GM12874 (cell line): ENCODE results near the gene FGF23.

ENCODE experiments used
- TF ChIP-seq, protein P1 (sequence below): IDR thresholded peaks from 2 replicates; pipeline ENCODE4 v1.5.1; 2011; ENCODE audit warnings: low read depth, mild to moderate bottlenecking, control low read depth, low read length, moderate library complexity; ENCODE audit not compliant: insufficient read depth

The FGF23 gene

DNA sequence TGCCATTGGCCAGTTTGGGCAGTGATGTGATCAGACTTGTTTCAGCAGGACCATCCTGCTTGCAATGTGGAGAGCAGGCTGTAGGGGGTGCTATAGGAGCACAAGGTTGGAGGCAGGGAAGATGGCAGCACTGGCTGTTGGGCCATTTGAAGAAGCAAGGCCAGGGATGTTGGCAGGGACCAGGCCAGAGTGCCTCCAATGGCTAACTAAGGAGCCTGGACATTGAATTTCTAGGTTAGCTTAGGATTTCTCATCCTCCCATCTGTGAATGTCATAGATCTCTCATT, 23.5 kb downstream of the FGF23 start:
- TF ChIP-seq, protein P1, sequence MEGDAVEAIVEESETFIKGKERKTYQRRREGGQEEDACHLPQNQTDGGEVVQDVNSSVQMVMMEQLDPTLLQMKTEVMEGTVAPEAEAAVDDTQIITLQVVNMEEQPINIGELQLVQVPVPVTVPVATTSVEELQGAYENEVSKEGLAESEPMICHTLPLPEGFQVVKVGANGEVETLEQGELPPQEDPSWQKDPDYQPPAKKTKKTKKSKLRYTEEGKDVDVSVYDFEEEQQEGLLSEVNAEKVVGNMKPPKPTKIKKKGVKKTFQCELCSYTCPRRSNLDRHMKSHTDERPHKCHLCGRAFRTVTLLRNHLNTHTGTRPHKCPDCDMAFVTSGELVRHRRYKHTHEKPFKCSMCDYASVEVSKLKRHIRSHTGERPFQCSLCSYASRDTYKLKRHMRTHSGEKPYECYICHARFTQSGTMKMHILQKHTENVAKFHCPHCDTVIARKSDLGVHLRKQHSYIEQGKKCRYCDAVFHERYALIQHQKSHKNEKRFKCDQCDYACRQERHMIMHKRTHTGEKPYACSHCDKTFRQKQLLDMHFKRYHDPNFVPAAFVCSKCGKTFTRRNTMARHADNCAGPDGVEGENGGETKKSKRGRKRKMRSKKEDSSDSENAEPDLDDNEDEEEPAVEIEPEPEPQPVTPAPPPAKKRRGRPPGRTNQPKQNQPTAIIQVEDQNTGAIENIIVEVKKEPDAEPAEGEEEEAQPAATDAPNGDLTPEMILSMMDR: peak; percentile 70

DNA sequence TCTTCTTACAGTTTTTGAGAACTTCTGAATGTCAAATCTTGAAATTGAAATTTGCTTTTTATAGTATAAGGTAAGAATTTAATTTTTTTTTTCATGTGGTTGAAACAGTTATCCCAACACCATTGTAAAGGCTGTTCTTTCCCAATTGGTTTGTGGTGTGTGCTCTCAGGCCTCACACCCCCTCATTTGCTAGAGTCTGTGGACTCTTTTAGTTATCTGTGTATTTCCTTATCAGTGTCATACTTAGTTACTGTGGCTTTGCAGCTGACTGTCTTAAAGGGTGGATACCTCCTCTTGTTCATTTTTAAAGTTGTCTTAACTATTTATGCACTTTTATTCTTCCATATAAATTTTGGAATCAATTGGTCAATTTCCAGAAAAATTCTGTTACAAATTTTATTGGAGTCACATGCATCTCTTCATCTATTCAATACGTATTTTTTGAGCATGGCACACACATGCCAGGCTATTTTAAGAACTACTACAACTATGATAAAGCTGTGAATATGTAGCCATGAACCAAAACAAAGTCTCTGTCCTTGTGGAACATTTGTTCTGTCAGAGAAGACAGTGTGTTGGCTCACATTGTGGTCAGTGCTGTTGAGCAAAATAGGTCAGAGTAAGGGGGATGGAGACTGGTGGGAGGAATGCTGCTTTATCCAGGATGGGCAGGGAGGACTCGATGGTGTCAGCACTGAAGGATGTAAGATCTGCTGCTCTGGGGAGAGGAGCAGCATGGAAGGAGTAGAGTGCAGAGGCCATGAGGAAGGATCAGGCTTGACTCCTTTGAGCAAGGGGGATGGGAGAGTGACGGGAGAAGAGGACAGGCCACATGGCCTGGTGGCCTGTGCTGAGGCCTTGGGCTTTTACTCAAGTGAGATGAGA, 24.1 kb downstream of the FGF23 start:
- TF ChIP-seq, protein P1: no peak

DNA sequence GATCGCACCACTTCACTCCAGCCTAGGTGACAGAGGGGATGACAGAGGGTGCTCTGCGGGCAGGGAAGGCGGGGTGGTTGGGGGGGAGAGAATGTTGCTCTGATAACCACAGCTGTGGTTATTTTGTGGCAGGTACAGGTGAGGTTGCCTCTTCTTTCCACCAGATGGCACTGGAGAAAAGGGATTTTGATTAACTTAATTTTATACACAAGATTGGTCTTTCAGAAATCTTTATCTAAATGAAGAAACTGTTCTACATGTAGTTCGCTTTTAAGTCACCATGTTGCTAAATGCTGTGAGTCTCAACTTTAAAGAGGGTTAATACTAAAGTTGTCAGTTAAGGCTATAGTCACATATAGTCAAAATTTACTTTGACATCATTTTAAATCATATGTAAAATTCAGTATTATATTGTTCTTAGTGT, 25.7 kb downstream of the FGF23 start:
- TF ChIP-seq, protein P1: peak; percentile 37; the same call in 1 of the 2 replicates

DNA sequence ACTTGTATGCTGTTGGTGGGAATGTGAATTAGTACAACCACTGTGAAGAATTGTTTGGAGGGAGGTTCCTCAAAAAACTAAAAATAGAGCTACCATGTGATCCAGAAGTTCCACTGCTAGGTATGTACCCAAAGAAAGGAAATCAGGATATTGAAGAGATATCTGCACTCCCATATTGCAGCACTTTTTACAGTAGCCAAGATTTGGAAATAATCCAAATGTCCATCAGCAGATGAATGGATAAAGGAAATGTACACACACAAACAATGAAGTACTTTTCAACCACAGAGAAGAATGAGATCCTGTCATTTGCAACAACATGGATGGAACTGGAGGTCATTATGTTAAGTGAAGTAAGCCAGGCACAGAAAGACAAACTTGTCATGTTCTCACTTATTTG, 32.6 kb downstream of the FGF23 start:
- TF ChIP-seq, protein P1: no peak

DNA sequence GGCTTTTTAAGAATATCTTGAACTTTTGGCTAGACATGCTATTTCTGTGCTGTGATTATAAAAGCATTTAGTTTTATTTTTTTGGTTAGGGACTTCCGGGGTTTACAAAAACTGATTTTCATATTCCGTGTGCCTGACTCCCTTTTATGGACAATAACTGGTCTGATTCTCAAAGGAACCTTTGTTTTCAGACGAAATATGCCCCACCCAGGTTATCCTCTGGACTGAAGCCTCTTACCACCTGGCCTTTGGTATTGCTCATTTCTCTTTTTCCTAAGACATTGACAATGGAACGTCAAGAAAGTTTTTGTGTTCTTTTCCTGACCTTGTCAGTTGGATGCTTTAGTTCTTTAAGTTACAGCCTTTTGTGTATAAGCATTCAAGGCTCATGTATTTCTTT, 47.7 kb downstream of the FGF23 start:
- TF ChIP-seq, protein P1: no peak

DNA sequence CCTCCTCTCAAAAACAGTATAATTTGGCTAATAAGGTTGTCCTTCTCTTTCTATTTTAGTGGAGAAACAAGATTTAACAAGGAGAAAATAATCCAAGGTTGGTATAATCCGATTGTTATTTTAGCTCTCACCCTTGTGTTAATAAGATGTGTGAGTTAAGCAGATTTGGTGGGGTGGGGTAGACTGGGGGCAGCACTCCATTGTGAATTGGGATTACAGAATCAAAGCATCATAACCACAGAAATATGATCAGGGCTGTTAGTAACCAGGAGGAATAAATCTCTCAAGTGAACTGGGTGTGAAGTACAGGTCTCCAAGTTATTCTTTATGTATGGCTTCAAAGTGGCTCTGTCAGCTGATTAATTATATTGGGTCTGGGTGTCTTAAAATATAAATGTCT, 48.3 kb downstream of the FGF23 start:
- TF ChIP-seq, protein P1: no peak

DNA sequence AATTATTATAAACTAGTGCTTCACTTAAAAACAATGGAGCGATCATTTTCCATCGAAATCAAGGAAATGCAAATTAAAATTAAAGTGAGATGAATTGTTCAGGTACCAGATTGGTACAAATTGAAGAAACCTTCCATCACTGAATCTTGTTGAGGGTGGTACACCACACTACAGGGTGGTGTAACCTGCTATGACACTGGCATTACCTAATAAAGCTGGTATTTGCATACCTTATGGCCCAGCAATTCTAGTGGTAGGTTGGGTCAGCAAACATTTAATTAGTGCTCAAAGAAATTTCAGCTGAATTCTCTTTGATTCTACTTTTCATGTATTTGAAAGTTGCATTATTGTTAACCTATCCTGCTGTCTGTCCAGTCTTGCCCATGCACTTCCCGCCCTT, 49.3 kb downstream of the FGF23 start:
- TF ChIP-seq, protein P1: no peak

DNA sequence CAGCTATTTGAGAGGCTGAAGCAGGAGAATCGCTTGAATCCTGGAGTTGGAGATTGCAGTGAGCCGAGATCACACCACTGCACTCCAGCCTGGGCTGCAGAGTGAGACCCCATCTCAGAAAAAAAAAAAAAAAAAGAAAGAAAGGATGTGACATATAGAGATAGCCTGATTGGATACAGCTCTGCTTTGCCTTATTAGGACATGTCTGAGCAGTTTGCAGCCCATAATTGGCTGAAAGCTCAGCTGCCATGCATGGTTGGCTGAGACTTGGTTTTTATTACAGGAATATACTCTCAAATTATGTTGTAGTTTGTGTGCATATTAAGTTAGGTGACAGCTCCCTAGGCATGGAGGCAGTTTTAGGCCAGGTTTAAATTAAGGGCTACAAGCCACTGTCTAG, 52.2 kb downstream of the FGF23 start:
- TF ChIP-seq, protein P1: no peak
